ENCODE data around the gene ATP6V0A1. TPM values are rescaled to one million over a fixed set of nuclear protein-coding genes. Genes with fewer than 3 reads are reported as not detected.

Gene ATP6V0A1
- total RNA-seq, 1 experiment from 2014 or later = 53.4 TPM

- no peaks in the 10 kb centered on the region for H3K9me3 ChIP-seq (ENCODE audit: control insufficient read depth, insufficient read depth, low read depth, low read length)
- H3K27ac ChIP-seq (ENCODE audit: low read length) = peak overlapping the region; percentile 23; the same call in 1 of the 2 replicates
- BruUV-seq (replicated peaks) = no TSS peak
- ATAC-seq = no peak
- H3K4me1 ChIP-seq (ENCODE audit: control insufficient read depth, insufficient read depth, low read length) = peaks cover 35% of the 10 kb centered on the region
- in situ Hi-C loops (cut with HindIII; ENCODE audit: low pct_unique_long_range_greater_than_20kb, low sequenced_read_pairs) (no loop called here), intact Hi-C loops (cut with micrococcal nuclease; ENCODE audit: unreplicated experiment) (no loop called here)
- H3K36me3 ChIP-seq (ENCODE audit: control insufficient read depth, insufficient read depth, low read length) = peaks cover 9% of the 10 kb centered on the region
- ChIA-PET POLR2A (no interaction called here), CTCF (no interaction called here)
- no peaks in the 10 kb centered on the region for H3K27me3 ChIP-seq (ENCODE audit: control insufficient read depth, insufficient read depth, low read length)
- peak overlapping the region in 1 of 2 experiments; percentile 72; a peak in 1 of 4 replicates for H3K4me3 ChIP-seq (ENCODE audit: low read depth in 2 of 2, low read length in 2 of 2)
- no peak for DNase-seq (ENCODE audit: low read depth, low spot score)
- TF ChIP-seq, protein P1, sequence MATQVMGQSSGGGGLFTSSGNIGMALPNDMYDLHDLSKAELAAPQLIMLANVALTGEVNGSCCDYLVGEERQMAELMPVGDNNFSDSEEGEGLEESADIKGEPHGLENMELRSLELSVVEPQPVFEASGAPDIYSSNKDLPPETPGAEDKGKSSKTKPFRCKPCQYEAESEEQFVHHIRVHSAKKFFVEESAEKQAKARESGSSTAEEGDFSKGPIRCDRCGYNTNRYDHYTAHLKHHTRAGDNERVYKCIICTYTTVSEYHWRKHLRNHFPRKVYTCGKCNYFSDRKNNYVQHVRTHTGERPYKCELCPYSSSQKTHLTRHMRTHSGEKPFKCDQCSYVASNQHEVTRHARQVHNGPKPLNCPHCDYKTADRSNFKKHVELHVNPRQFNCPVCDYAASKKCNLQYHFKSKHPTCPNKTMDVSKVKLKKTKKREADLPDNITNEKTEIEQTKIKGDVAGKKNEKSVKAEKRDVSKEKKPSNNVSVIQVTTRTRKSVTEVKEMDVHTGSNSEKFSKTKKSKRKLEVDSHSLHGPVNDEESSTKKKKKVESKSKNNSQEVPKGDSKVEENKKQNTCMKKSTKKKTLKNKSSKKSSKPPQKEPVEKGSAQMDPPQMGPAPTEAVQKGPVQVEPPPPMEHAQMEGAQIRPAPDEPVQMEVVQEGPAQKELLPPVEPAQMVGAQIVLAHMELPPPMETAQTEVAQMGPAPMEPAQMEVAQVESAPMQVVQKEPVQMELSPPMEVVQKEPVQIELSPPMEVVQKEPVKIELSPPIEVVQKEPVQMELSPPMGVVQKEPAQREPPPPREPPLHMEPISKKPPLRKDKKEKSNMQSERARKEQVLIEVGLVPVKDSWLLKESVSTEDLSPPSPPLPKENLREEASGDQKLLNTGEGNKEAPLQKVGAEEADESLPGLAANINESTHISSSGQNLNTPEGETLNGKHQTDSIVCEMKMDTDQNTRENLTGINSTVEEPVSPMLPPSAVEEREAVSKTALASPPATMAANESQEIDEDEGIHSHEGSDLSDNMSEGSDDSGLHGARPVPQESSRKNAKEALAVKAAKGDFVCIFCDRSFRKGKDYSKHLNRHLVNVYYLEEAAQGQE (IDR thresholded peaks at IDR 0.05; ENCODE audit: insufficient read depth in 1 of 2, low read depth in 2 of 2, low read length in 1 of 2) = no peak
Observed at GRCh38 chr17:42568341-42569111, 109.8 kb downstream of the ATP6V0A1 start.

DNA sequence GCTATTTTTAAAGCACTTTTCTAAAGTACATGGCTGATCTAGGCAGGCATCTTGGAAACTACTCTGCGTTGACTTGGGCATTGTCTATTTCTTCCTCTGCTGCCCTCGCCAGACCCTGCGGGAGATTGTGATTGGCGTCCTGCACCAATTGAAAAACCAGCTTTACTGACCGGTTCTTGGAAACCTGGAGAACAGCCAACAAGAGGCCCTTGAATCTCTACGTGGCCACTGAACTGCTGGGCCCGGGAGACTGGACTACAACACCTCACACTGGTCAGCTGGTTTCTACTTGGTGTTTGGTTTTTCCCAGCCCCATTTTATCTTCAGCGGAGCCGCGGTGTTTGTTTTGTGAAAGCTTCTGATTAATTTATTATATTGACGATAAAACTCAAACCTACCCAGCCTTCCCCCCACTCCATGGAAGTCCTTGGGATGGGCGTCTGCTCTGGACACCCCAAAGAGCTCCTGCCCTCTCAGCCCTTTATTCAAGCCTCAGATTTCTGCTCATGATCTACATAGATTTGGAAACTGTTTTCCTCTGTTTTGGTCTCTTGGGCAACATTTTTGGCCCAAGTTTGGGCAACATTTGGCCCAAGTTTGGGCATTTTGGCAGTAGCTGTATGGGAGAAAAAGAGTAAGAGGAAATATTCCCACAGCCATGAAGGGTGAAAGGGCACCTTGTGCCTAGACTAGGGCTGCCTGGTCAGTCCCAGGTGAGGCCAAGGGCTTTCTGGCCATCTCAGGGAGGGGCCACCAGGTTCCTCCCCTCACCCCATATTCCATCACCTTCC is 113.0 kb downstream of the ATP6V0A1 start:
- no peaks in the 10 kb centered on the region for H3K27me3 ChIP-seq (ENCODE audit: control insufficient read depth, insufficient read depth, low read length)
- peaks cover 25% of the 10 kb centered on the region for H3K4me1 ChIP-seq (ENCODE audit: control insufficient read depth, insufficient read depth, low read length)
- peaks cover 5% of the 10 kb centered on the region for H3K36me3 ChIP-seq (ENCODE audit: control insufficient read depth, insufficient read depth, low read length)
- in situ Hi-C loops (cut with HindIII; ENCODE audit: low pct_unique_long_range_greater_than_20kb, low sequenced_read_pairs) (no loop called here), intact Hi-C loops (cut with micrococcal nuclease; ENCODE audit: unreplicated experiment) (no loop called here)
- H3K4me3 ChIP-seq (ENCODE audit: low read depth in 2 of 2, low read length in 2 of 2) = no peak overlapping the region
- H3K27ac ChIP-seq (ENCODE audit: low read length) = peak overlapping the region; percentile 44; the same call in 1 of the 2 replicates
- ChIA-PET POLR2A (no interaction called here), CTCF (no interaction called here)
- DNase-seq (ENCODE audit: low read depth, low spot score) (no peak), ATAC-seq (no peak)
- TF ChIP-seq, protein P2, sequence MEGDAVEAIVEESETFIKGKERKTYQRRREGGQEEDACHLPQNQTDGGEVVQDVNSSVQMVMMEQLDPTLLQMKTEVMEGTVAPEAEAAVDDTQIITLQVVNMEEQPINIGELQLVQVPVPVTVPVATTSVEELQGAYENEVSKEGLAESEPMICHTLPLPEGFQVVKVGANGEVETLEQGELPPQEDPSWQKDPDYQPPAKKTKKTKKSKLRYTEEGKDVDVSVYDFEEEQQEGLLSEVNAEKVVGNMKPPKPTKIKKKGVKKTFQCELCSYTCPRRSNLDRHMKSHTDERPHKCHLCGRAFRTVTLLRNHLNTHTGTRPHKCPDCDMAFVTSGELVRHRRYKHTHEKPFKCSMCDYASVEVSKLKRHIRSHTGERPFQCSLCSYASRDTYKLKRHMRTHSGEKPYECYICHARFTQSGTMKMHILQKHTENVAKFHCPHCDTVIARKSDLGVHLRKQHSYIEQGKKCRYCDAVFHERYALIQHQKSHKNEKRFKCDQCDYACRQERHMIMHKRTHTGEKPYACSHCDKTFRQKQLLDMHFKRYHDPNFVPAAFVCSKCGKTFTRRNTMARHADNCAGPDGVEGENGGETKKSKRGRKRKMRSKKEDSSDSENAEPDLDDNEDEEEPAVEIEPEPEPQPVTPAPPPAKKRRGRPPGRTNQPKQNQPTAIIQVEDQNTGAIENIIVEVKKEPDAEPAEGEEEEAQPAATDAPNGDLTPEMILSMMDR (IDR thresholded peaks at IDR 0.05) = no peak
- TF ChIP-seq SIN3A (IDR thresholded peaks at IDR 0.05; ENCODE audit: borderline replicate concordance, insufficient read depth, low read depth, low read length) (no peak), TCF7L2 (IDR thresholded peaks at IDR 0.05; ENCODE audit: low read depth, low read length) (no peak), POLR2AphosphoS5 (IDR thresholded peaks at IDR 0.05; ENCODE audit: low read depth, low read length) (no peak)
- TF ChIP-seq, protein P1 (IDR thresholded peaks at IDR 0.05; ENCODE audit: insufficient read depth in 1 of 2, low read depth in 2 of 2, low read length in 1 of 2) = no peak
- H3K9me3 ChIP-seq (ENCODE audit: control insufficient read depth, insufficient read depth, low read depth, low read length) = no peaks in the 10 kb centered on the region
- TSS peak; percentile 42 for BruUV-seq (replicated peaks)

Small RNAs within 50 kb of the gene (microRNA-seq; reads per million reads assigned to microRNA genes)
- 10.8 reads per million, percentile 31 among the genes with 10 or more reads in this experiment for gene MIR5010 (ENCODE audit: unreplicated experiment)
- 1.6 reads per million for gene MIR548AT (ENCODE audit: unreplicated experiment)

Other genes starting within 250 kb of the ATP6V0A1 start
- 102 TPM for gene STAT5B, start 182.5 kb upstream of the ATP6V0A1 start, total RNA-seq (2021; ENCODE audit: unreplicated experiment)
- 26.7 TPM for gene STAT5A, start 170.4 kb upstream of the ATP6V0A1 start, total RNA-seq (2021; ENCODE audit: unreplicated experiment)
- 287 TPM for gene STAT3, start 70.4 kb upstream of the ATP6V0A1 start, total RNA-seq (2021; ENCODE audit: unreplicated experiment)
- gene CAVIN1, start 35.6 kb upstream of the ATP6V0A1 start, total RNA-seq (2021; ENCODE audit: unreplicated experiment) = 315 TPM
- gene NAGLU, start 77.4 kb downstream of the ATP6V0A1 start, total RNA-seq (2021; ENCODE audit: unreplicated experiment) = 33.5 TPM
- 5.4 TPM for gene HSD17B1, start 94.0 kb downstream of the ATP6V0A1 start, total RNA-seq (2021; ENCODE audit: unreplicated experiment)
- 76.7 TPM for gene COASY, start 103.3 kb downstream of the ATP6V0A1 start, total RNA-seq (2021; ENCODE audit: unreplicated experiment)
- gene MLX, start 108.2 kb downstream of the ATP6V0A1 start, total RNA-seq (2021; ENCODE audit: unreplicated experiment) = 35.8 TPM
- 19.2 TPM for gene PSMC3IP, start 118.9 kb downstream of the ATP6V0A1 start, total RNA-seq (2021; ENCODE audit: unreplicated experiment)
- 42.3 TPM for gene RETREG3, start 150.5 kb downstream of the ATP6V0A1 start, total RNA-seq (2021; ENCODE audit: unreplicated experiment)
- gene TUBG1, start 150.8 kb downstream of the ATP6V0A1 start, total RNA-seq (2021; ENCODE audit: unreplicated experiment) = 99.8 TPM
- gene TUBG2, start 200.4 kb downstream of the ATP6V0A1 start, total RNA-seq (2021; ENCODE audit: unreplicated experiment) = 25.5 TPM
- 32.2 TPM for gene PLEKHH3, start 218.1 kb downstream of the ATP6V0A1 start, total RNA-seq (2021; ENCODE audit: unreplicated experiment)
- 1.9 TPM for gene CCR10, start 223.0 kb downstream of the ATP6V0A1 start, total RNA-seq (2021; ENCODE audit: unreplicated experiment)
- gene CNTNAP1, start 223.7 kb downstream of the ATP6V0A1 start, total RNA-seq (2021; ENCODE audit: unreplicated experiment) = 20.4 TPM

All from Panc1 (cell line).